Transverse colon (tissue), 4 donors: Measurements from ENCODE around the gene SPDYE17.
"Not testable (repeated sequence)": the region's sequence is repeated elsewhere in the genome, so short reads cannot be mapped to it uniquely, and the experiment has no call there.

Source experiments
- CTCF ChIP-seq, 5 experiments: fragments of 200-600 bp in 3 of 5; fragments of 450-650 bp in 2 of 5; sonication (generic) in 3 of 5; IDR thresholded peaks; 1 replicate in 2 of 5; 2 replicates in 3 of 5; pipeline ENCODE4 v1.5.1; 2016 to 2017; ENCODE audit warnings: antibody characterized with exemption in 5 of 5, inconsistent platforms in 3 of 5, mild to moderate bottlenecking in 2 of 5, moderate library complexity in 1 of 5
- EP300 ChIP-seq: sonication (generic); formaldehyde crosslinking; IDR thresholded peaks from one replicate; pipeline ENCODE4 v1.6.1; 2017; ENCODE audit warnings: antibody characterized with exemption, low read depth
- POLR2A ChIP-seq: fragments of 450-650 bp; IDR thresholded peaks from one replicate; pipeline ENCODE4 v1.6.1; 2016; ENCODE audit warnings: antibody characterized with exemption, mild to moderate bottlenecking, moderate library complexity
- POLR2AphosphoS5 ChIP-seq, 3 donors: sonication (generic); formaldehyde crosslinking; IDR thresholded peaks; one replicate each; pipeline ENCODE4 v1.6.1; 2016; ENCODE audit warnings: antibody characterized with exemption in 3 of 3

- not testable (repeated sequence) for TF ChIP-seq POLR2AphosphoS5 (IDR thresholded peaks at IDR 0.05); CTCF (IDR thresholded peaks at IDR 0.05); EP300; POLR2A
Measured at GRCh38 chr7:76972391-76972790, 59.8 kb downstream of the SPDYE17 start.
